Trophoblast cell (in vitro differentiated cells and primary cell): Measurements from ENCODE around the gene SNRK.

Source experiments
- DNase-seq, 2 donors: peaks; one replicate each; pipeline ENCODE4 v3.0.0-alpha.2; 2016
- H2AFZ ChIP-seq: 2 replicates; pipeline ENCODE4 v1.6.1; 2013; ENCODE audit warnings: low read length, moderate library complexity, mild to moderate bottlenecking; ENCODE audit not compliant: insufficient read depth, poor library complexity
- H2AK5ac ChIP-seq: 2 replicates; pipeline ENCODE4 v1.6.1; 2013; ENCODE audit warnings: mild to moderate bottlenecking, low read length
- H2BK120ac ChIP-seq: 2 replicates; pipeline ENCODE4 v1.6.1; 2013; ENCODE audit warnings: low read length, mild to moderate bottlenecking, moderate library complexity; ENCODE audit not compliant: insufficient read depth, poor library complexity
- H2BK12ac ChIP-seq: 2 replicates; pipeline ENCODE4 v1.6.1; 2013; ENCODE audit warnings: mild to moderate bottlenecking, low read length, moderate library complexity
- H2BK5ac ChIP-seq: 2 replicates; pipeline ENCODE4 v1.6.1; 2013; ENCODE audit warnings: low read length, low read depth, moderate library complexity, mild to moderate bottlenecking; ENCODE audit not compliant: poor library complexity
- H3K14ac ChIP-seq: 2 replicates; pipeline ENCODE4 v1.6.1; 2013; ENCODE audit warnings: mild to moderate bottlenecking, low read length
- H3K18ac ChIP-seq: 2 replicates; pipeline ENCODE4 v1.6.1; 2013; ENCODE audit warnings: mild to moderate bottlenecking, low read length
- H3K23ac ChIP-seq: 2 replicates; pipeline ENCODE4 v1.6.1; 2013; ENCODE audit warnings: low read length
- H3K27ac ChIP-seq: 2 replicates; pipeline ENCODE4 v1.5.1; 2013; ENCODE audit warnings: low read depth, mild to moderate bottlenecking, inconsistent platforms, low read length, moderate library complexity
- H3K27me3 ChIP-seq: 2 replicates; pipeline ENCODE4 v1.6.1; 2013; ENCODE audit warnings: inconsistent platforms, mild to moderate bottlenecking, low read length, moderate library complexity; ENCODE audit not compliant: insufficient read depth
- H3K36me3 ChIP-seq, 2 experiments: 1 replicate in 1 of 2; 2 replicates in 1 of 2; pipeline ENCODE4 v1.6.1; 2013; ENCODE audit warnings: low read length in 2 of 2, mild to moderate bottlenecking in 2 of 2, moderate library complexity in 1 of 2; ENCODE audit not compliant: insufficient read depth in 2 of 2, control insufficient read depth in 1 of 2
- H3K4ac ChIP-seq: 2 replicates; pipeline ENCODE4 v1.6.1; 2013; ENCODE audit warnings: low read depth, mild to moderate bottlenecking, low read length, moderate library complexity
- H3K4me1 ChIP-seq, 2 experiments: 1 replicate in 1 of 2; 2 replicates in 1 of 2; pipeline ENCODE4 v1.6.1; 2013; ENCODE audit warnings: low read length in 2 of 2, mild to moderate bottlenecking in 2 of 2, moderate library complexity in 1 of 2; ENCODE audit not compliant: insufficient read depth in 2 of 2, control insufficient read depth in 1 of 2
- H3K4me2 ChIP-seq: 2 replicates; pipeline ENCODE4 v1.6.1; 2013; ENCODE audit warnings: inconsistent platforms, mild to moderate bottlenecking, low read length, moderate library complexity
- H3K4me3 ChIP-seq: 2 replicates; pipeline ENCODE4 v1.5.1; 2013; ENCODE audit warnings: mild to moderate bottlenecking, low read depth, low read length, inconsistent platforms
- H3K79me1 ChIP-seq: one replicate; pipeline ENCODE4 v1.6.1; 2013; ENCODE audit warnings: low read length
- H3K79me2 ChIP-seq: 2 replicates; pipeline ENCODE4 v1.6.1; 2013; ENCODE audit warnings: low read length, mild to moderate bottlenecking; ENCODE audit not compliant: control insufficient read depth, insufficient read depth, poor library complexity
- H3K9ac ChIP-seq: 2 replicates; pipeline ENCODE4 v1.6.1; 2013; ENCODE audit warnings: mild to moderate bottlenecking, low read length
- H3K9me3 ChIP-seq: 2 replicates; pipeline ENCODE4 v1.6.1; 2013; ENCODE audit warnings: low read depth, mild to moderate bottlenecking, control low read depth, inconsistent platforms, low read length; ENCODE audit not compliant: insufficient read depth
- H4K12ac ChIP-seq: 2 replicates; pipeline ENCODE4 v1.6.1; 2013; ENCODE audit warnings: low read depth, mild to moderate bottlenecking, low read length, moderate library complexity
- H4K8ac ChIP-seq: 2 replicates; pipeline ENCODE4 v1.6.1; 2013; ENCODE audit warnings: low read depth, mild to moderate bottlenecking, low read length, moderate library complexity
- H4K91ac ChIP-seq: one replicate; pipeline ENCODE4 v1.6.1; 2013; ENCODE audit warnings: low read depth, mild to moderate bottlenecking, low read length, moderate library complexity
- WGBS: extraction: QIAGEN DNeasy Blood & Tissue Kit; methylation state at CpG from one replicate; pipeline ENCODE4 v1.1.7; 2013; ENCODE audit warnings: missing lambda C conversion rate; ENCODE audit not compliant: insufficient read length, insufficient coverage; ENCODE audit errors: extremely low coverage; 5-methylcytosine and 5-hydroxymethylcytosine counted together

The SNRK gene

DNA sequence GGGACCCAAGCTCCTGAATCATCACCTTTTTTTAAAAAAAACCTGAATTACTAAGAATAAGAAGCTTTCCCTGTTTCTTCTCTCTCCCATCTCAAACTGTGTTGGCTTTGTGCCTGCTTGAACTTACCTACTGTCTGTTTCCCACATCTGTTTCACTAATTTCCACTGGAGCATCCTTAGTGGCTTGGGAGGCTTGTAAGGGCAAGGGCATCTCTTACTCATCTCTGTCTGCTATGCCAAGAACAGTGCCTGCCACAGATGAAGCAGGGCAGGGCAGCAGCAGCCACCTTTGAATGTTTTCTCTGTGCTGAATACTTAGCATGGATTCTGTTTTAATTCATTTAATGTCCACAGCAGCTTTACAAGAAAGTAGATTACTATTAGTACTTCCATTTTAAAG, 42.3 kb downstream of the SNRK start:
- H3K18ac ChIP-seq: no peak overlapping the region
- H3K14ac ChIP-seq: no peak overlapping the region
- H2AFZ ChIP-seq: no peak overlapping the region
- no peak overlapping the region for H3K27ac ChIP-seq
- no peak overlapping the region for H3K9ac ChIP-seq
- H4K91ac ChIP-seq: no peak overlapping the region
- no peak overlapping the region for H3K4me2 ChIP-seq
- no peak overlapping the region for H4K8ac ChIP-seq
- no peak overlapping the region for H2BK5ac ChIP-seq
- H3K36me3 ChIP-seq: no peaks in the 10 kb centered on the region
- H2BK12ac ChIP-seq: no peak overlapping the region
- no peaks in the 10 kb centered on the region for H3K9me3 ChIP-seq
- DNase-seq: no peak
- H4K12ac ChIP-seq: no peak overlapping the region
- H3K4me3 ChIP-seq: no peak overlapping the region
- no peak overlapping the region for H2AK5ac ChIP-seq
- H3K23ac ChIP-seq: no peak overlapping the region
- no peak overlapping the region for H2BK120ac ChIP-seq
- H3K79me2 ChIP-seq: no peaks in the 10 kb centered on the region
- H3K4me1 ChIP-seq: no peaks in the 10 kb centered on the region
- H3K4ac ChIP-seq: no peak overlapping the region
- H3K79me1 ChIP-seq: no peaks in the 10 kb centered on the region
- no peaks in the 10 kb centered on the region for H3K27me3 ChIP-seq

DNA sequence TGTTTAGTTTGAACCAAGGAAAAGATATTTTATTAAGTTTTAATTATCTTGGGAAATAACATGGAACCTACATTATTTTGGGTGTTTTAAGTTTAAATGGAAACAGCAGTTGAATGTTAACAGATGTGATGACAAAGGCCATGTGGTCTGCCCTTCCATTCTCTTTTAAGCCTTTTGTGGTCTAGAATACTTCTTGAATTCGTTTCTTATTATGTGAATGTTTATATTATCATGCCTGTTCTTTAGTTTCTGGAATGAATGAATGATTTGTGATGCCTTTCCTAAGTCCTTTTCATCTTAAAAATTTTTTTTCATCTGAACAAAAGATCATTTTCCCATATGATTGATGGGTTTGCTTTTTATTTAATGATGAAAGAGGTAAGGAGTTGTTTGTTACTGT, 44.6 kb downstream of the SNRK start:
- no peak overlapping the region for H3K4me3 ChIP-seq
- no peak overlapping the region for H4K8ac ChIP-seq
- no peak overlapping the region for H2AFZ ChIP-seq
- no peak overlapping the region for H4K12ac ChIP-seq
- no peak overlapping the region for H2BK12ac ChIP-seq
- no peaks in the 10 kb centered on the region for H3K79me1 ChIP-seq
- H3K27ac ChIP-seq: no peak overlapping the region
- H4K91ac ChIP-seq: no peak overlapping the region
- no peak overlapping the region for H2AK5ac ChIP-seq
- no peak overlapping the region for H2BK5ac ChIP-seq
- no peak for DNase-seq
- no peak overlapping the region for H2BK120ac ChIP-seq
- H3K79me2 ChIP-seq: no peaks in the 10 kb centered on the region
- H3K4me1 ChIP-seq: no peaks in the 10 kb centered on the region
- H3K4ac ChIP-seq: no peak overlapping the region
- no peaks in the 10 kb centered on the region for H3K27me3 ChIP-seq
- no peak overlapping the region for H3K9ac ChIP-seq
- no peaks in the 10 kb centered on the region for H3K9me3 ChIP-seq
- no peak overlapping the region for H3K18ac ChIP-seq
- H3K4me2 ChIP-seq: no peak overlapping the region
- H3K14ac ChIP-seq: no peak overlapping the region
- WGBS: no CpG with 5 or more reads among the region's 1 CpG
- no peak overlapping the region for H3K23ac ChIP-seq
- peaks cover 4 to 5% of the 10 kb centered on the region in 2 experiments for H3K36me3 ChIP-seq

DNA sequence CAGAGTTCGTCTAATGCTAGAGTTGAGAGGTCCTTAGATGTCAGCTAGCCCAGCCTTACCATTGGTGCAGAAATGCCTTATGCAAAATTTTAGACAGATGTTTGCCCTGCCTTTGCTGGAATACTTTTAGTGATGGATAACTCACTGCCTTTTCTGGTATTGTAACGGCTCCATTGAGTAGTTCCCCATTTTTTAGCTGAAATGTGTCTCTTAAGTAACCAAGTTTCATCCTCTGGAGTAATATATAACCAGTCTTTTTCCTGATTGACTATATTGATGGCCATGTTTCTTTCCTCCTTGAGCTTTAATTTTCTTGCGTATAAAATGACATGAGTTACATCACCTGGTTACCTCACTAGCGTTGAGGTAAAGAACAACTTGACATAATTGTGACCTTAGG, 45.0 kb downstream of the SNRK start:
- Histone ChIP-seq H2AK5ac (no peak overlapping the region), H2BK120ac (no peak overlapping the region), H3K79me1 (no peaks in the 10 kb centered on the region), H3K4me1 (no peaks in the 10 kb centered on the region), H2BK5ac (no peak overlapping the region), H3K23ac (no peak overlapping the region), H3K79me2 (no peaks in the 10 kb centered on the region), H4K8ac (no peak overlapping the region), H3K9me3 (no peaks in the 10 kb centered on the region), H3K4me2 (no peak overlapping the region), H3K14ac (no peak overlapping the region), H3K18ac (no peak overlapping the region), H3K27me3 (no peaks in the 10 kb centered on the region), H3K27ac (no peak overlapping the region), H4K91ac (no peak overlapping the region), H3K4ac (no peak overlapping the region), H3K9ac (no peak overlapping the region), H3K36me3 (peaks cover 4 to 5% of the 10 kb centered on the region in 2 experiments), H2AFZ (no peak overlapping the region), H2BK12ac (no peak overlapping the region), H4K12ac (no peak overlapping the region), H3K4me3 (no peak overlapping the region)
- WGBS: no CpG with 5 or more reads among the region's 4 CpGs
- DNase-seq: no peak

DNA sequence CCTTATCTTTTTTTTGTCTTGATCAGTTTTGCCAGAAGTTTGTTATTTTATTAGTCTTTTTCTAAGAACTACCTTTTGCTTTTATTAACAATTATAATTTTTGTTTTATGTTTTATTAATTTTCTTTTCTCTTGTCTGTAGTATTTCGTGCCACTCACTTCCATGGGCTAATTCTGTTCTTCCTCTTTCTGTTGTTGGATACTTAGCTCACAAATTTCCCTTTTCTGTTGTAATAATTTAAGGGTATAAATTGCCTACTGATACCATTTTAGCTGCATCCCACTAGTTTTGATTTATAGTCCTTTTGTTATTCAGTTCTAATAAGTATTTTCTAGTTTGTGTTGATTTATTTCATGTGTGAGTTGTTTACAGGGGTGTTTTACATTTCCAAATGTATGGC, 48.6 kb downstream of the SNRK start:
- Histone ChIP-seq H3K4me1 (no peaks in the 10 kb centered on the region), H3K27me3 (no peaks in the 10 kb centered on the region), H4K91ac (no peak overlapping the region), H3K27ac (no peak overlapping the region), H2BK5ac (no peak overlapping the region), H2AK5ac (no peak overlapping the region), H3K18ac (no peak overlapping the region), H4K8ac (no peak overlapping the region), H3K4ac (no peak overlapping the region), H4K12ac (no peak overlapping the region), H2AFZ (no peak overlapping the region), H3K23ac (no peak overlapping the region), H3K79me1 (no peaks in the 10 kb centered on the region), H3K14ac (no peak overlapping the region), H3K4me2 (no peak overlapping the region), H3K4me3 (no peak overlapping the region), H2BK120ac (no peak overlapping the region), H3K9me3 (peaks cover 3% of the 10 kb centered on the region), H3K79me2 (no peaks in the 10 kb centered on the region), H2BK12ac (no peak overlapping the region), H3K9ac (no peak overlapping the region), H3K36me3 (peaks cover 12 to 13% of the 10 kb centered on the region in 2 experiments)
- WGBS: no CpG with 5 or more reads among the region's 1 CpG
- DNase-seq: no peak
